ENCODE measurements around the gene TRUB1.

- TF ChIP-seq POLR2A (IDR thresholded peaks at IDR 0.05; ENCODE audit: extremely low read depth, insufficient read length) (no peak), CTCF (IDR thresholded peaks at IDR 0.05; ENCODE audit: low read depth, low read length) (no peak), MYC (IDR thresholded peaks at IDR 0.05; ENCODE audit: low read depth, low read length) (no peak), MAX (IDR thresholded peaks at IDR 0.05; ENCODE audit: low read depth, low read length) (no peak)
Measured at GRCh38 chr10:114982989-114983388, 45.0 kb downstream of the TRUB1 start.

Data from NB4 (cell line).